Amniotic epithelial cell (primary cell): ENCODE measurements around the gene SIL1.

Experiments used
- DNase-seq: peaks from one replicate; pipeline ENCODE4 v3.0.0-alpha.2; 2010; ENCODE audit warnings: low read depth

Gene SIL1

GRCh38 chr5:138914338-138914737 is 283.8 kb downstream of the SIL1 start:
- DNase-seq: no peak

DNA sequence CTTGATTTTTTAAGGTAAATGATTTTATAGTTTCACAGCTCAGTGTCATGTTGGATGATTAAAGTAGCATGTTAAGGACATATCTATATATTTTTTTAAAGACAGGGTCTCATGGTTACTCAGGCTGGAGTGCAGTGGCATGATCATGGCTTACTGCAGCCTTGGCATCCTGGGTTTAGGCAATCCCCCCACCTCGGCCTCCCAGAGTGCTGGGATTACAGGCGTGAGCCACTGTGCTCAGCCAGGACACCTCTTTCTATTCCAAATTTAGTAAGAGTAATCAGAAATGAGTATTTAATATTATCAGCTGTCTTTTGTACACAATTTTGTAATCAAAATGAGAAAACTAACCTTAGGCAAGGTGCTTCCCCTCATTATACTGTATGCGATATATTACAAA is 284.4 kb downstream of the SIL1 start:
- no peak for DNase-seq

- no peak for DNase-seq
Measured at GRCh38 chr5:138912093-138912492, 286.1 kb downstream of the SIL1 start.

DNA sequence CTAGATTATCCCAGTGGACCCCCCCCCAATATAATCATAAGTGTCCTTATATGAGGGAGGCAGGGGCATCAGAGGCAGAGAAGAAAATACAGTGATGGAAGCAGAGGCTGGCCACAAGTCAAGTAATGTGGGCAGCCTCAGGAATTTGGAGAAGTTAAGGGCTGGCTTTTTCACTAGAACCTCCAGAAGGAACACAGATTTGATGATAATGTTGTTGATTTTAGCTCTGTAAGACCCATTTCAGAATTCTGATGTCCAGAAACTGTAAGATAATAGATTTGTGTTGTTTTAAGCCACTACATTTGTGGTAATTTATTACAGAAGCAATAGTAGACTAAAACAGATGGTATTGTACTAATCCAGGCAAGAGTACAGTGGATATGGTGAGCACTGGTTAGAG is 286.7 kb downstream of the SIL1 start:
- DNase-seq: peak; percentile 64

GRCh38 chr5:138910546-138911185 is 287.5 kb downstream of the SIL1 start:
- DNase-seq: no peak

DNA sequence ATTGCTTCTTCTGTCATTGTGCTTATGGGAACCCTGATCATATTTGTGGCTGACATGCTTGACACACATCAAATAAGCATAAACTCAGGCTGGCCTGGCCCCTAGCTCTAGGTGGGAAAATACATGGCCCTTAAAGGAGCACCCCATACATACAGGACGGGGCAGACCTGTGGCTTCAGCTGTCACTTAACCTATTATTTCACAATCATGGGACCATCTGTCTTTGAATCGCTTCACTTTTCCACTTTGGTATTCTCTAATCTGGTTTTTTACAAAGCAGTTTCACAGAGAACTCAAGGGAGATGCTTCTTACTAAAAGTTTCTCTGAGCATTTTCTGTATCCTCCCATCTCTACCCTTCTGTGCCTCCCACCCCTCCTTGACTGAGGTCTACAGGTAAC is 288.4 kb downstream of the SIL1 start:
- DNase-seq: no peak

DNA sequence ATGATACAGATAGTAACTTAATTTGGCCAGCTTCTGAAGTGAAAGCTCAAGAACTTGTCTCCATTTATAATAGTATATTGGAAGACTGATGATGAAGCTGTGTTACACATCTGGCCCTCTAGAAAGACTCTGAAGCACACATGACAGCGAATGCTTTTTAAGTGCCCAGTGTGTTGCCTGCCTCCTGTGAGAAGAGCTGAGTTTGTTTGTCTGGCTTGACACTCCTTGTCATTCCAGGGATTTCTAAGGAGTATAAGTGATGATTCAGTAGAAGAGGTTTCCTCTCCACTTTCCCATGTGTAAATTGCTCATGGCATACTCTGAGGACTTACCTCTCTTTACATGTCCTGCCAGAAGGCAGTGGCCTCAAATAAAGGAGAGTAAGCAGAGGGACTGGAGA is 292.6 kb downstream of the SIL1 start:
- DNase-seq: peak; percentile 67

- peak; percentile 38 for DNase-seq
Measured at GRCh38 chr5:138903130-138903775, 294.9 kb downstream of the SIL1 start.

GRCh38 chr5:138901716-138902115 is 296.5 kb downstream of the SIL1 start:
- DNase-seq: no peak

- DNase-seq: peak; percentile 54
Measured at GRCh38 chr5:138900281-138900965, 297.7 kb downstream of the SIL1 start.

- no peak for DNase-seq
Measured at GRCh38 chr5:138898742-138899141, 299.4 kb downstream of the SIL1 start.

GRCh38 chr5:138898299-138898698 is 299.9 kb downstream of the SIL1 start:
- DNase-seq: peak; percentile 13
